HepG2 (cell line): ENCODE data around the gene WDR62.

Source experiments
- FOXK2 ChIP-seq: fragments of 450-650 bp; IDR thresholded peaks from 2 replicates; pipeline ENCODE4 v1.6.1; 2016
- MYNN ChIP-seq: sonication (generic); formaldehyde crosslinking; IDR thresholded peaks from 2 replicates; pipeline ENCODE4 v1.4.0; 2020; ENCODE audit warnings: mild to moderate bottlenecking, low read depth, missing genetic modification reagents
- RAD51 ChIP-seq: fragments of 450-650 bp; IDR thresholded peaks from 2 replicates; pipeline ENCODE4 v1.6.1; 2016; ENCODE audit warnings: borderline replicate concordance
- ZNF232 ChIP-seq: sonication (generic); formaldehyde crosslinking; IDR thresholded peaks from 2 replicates; pipeline ENCODE4 v1.4.0; 2020; ENCODE audit warnings: missing genetic modification reagents, borderline replicate concordance
- ZNF331 ChIP-seq: sonication (generic); formaldehyde crosslinking; IDR thresholded peaks from 2 replicates; pipeline ENCODE4 v1.4.0; 2020; ENCODE audit warnings: missing genetic modification reagents
- TF ChIP-seq, protein P1 (sequence below): sonication (generic); formaldehyde crosslinking; IDR thresholded peaks from 2 replicates; pipeline ENCODE4 v1.8.1; 2022; ENCODE audit warnings: mild to moderate bottlenecking, missing genetic modification reagents

DNA sequence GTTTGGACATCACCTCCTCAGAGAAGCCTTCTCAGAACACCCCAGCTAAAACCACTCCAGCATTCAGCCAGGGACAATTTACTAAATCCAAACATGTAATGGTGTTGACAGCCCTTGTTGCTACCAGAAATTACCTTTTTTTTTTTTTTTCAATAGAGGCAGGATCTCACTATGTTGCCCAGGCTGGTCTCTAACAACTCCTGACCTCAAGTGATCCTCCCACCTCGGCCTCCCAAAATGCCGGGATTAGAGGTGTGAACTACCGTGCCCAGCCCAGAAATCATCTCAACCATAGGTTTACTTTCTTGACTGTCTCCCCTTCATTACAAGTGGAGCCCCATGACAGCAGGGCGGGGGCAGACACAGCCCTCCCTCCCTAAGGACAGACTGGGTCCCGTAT, 31.3 kb upstream of the WDR62 start:
- no peak for TF ChIP-seq MYNN
- TF ChIP-seq ZNF331 (CRISPR knock-in tag): no peak
- TF ChIP-seq ZNF232 (CRISPR knock-in tag): no peak
- TF ChIP-seq, protein P1, sequence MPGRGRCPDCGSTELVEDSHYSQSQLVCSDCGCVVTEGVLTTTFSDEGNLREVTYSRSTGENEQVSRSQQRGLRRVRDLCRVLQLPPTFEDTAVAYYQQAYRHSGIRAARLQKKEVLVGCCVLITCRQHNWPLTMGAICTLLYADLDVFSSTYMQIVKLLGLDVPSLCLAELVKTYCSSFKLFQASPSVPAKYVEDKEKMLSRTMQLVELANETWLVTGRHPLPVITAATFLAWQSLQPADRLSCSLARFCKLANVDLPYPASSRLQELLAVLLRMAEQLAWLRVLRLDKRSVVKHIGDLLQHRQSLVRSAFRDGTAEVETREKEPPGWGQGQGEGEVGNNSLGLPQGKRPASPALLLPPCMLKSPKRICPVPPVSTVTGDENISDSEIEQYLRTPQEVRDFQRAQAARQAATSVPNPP (CRISPR knock-in tag): no peak
- TF ChIP-seq FOXK2: no peak
- no peak for TF ChIP-seq RAD51
